Neural cell (in vitro differentiated cells): ENCODE data around the gene IL12RB1. TPM values are rescaled to one million over a fixed set of nuclear protein-coding genes. Genes with fewer than 3 reads are reported as not detected.

Experiments used
- H2AFZ ChIP-seq: fragments of 200-600, 300-800 bp; sonication (generic), shearing (Covaris generic); 2 replicates; pipeline ENCODE4 v1.6.0; 2014; ENCODE audit warnings: low read depth, mild to moderate bottlenecking, antibody characterized with exemption, low read length, moderate library complexity
- H3F3A ChIP-seq: fragments of 200-600 bp; shearing (Covaris generic); 2 replicates; pipeline ENCODE4 v1.6.1; 2016; ENCODE audit warnings: mild to moderate bottlenecking, moderate library complexity, mixed read lengths, antibody characterized with exemption, low read length; ENCODE audit not compliant: insufficient read depth, poor library complexity, severe bottlenecking
- H3K27ac ChIP-seq: fragments of 200-600, 300-800 bp; sonication (generic), shearing (Covaris generic); 2 replicates; pipeline ENCODE4 v1.5.1; 2014; ENCODE audit warnings: mild to moderate bottlenecking, low read length, moderate library complexity
- H3K27me3 ChIP-seq: fragments of 300-800, 200-600 bp; sonication (generic), shearing (Covaris generic); 2 replicates; pipeline ENCODE4 v1.6.0; 2014; ENCODE audit warnings: mild to moderate bottlenecking, low read depth, low read length, moderate library complexity; ENCODE audit not compliant: insufficient read depth
- H3K36me3 ChIP-seq: fragments of 300-800, 200-600 bp; sonication (generic), shearing (Covaris generic); 2 replicates; pipeline ENCODE4 v1.5.1; 2014; ENCODE audit warnings: mild to moderate bottlenecking, antibody characterized with exemption, low read length, moderate library complexity; ENCODE audit not compliant: insufficient read depth
- H3K4me2 ChIP-seq: fragments of 300-800, 200-600 bp; sonication (generic), shearing (Covaris generic); 2 replicates; pipeline ENCODE4 v1.6.0; 2014; ENCODE audit warnings: mild to moderate bottlenecking, low read length
- H3K4me3 ChIP-seq: fragments of 300-800, 200-600 bp; sonication (generic), shearing (Covaris generic); 2 replicates; pipeline ENCODE4 v1.5.1; 2014; ENCODE audit warnings: mild to moderate bottlenecking, low read length, moderate library complexity
- H3K79me2 ChIP-seq: fragments of 200-600 bp; shearing (Covaris generic); replicated peaks from 2 replicates; pipeline ENCODE4 v1.6.0; 2014; ENCODE audit warnings: mild to moderate bottlenecking, low read length, moderate library complexity; ENCODE audit not compliant: insufficient read depth
- H3K9ac ChIP-seq: fragments of 300-800, 200-600 bp; sonication (generic), shearing (Covaris generic); 2 replicates; pipeline ENCODE4 v1.6.1; 2016; ENCODE audit warnings: mild to moderate bottlenecking, low read length, mixed read lengths
- H3K9me2 ChIP-seq: fragments of 200-600 bp; shearing (Covaris generic); 2 replicates; pipeline ENCODE4 v1.6.1; 2016; ENCODE audit warnings: mild to moderate bottlenecking, low read length, mixed read lengths; ENCODE audit not compliant: insufficient read depth
- H3K9me3 ChIP-seq: fragments of 200-600, 300-800 bp; sonication (generic), shearing (Covaris generic); 2 replicates; pipeline ENCODE4 v1.6.1; 2016; ENCODE audit warnings: mild to moderate bottlenecking, mixed run types, low read length, moderate library complexity, mixed read lengths
- H4K20me1 ChIP-seq: fragments of 200-600 bp; shearing (Covaris generic); 2 replicates; pipeline ENCODE4 v1.6.1; 2016; ENCODE audit warnings: mild to moderate bottlenecking, mixed run types; ENCODE audit not compliant: insufficient read depth
- EP300 ChIP-seq: fragments of 450-650 bp; conservative IDR thresholded peaks from 2 replicates; pipeline ENCODE4 v1.6.1; 2014; ENCODE audit warnings: antibody characterized with exemption, mild to moderate bottlenecking, moderate library complexity; ENCODE audit not compliant: poor library complexity, severe bottlenecking
- EZH2 ChIP-seq: fragments of 200-600, 300-800 bp; shearing (Covaris generic), sonication (generic); IDR thresholded peaks from 2 replicates; pipeline ENCODE4 v1.6.1; 2014; ENCODE audit warnings: antibody characterized with exemption, low read length, borderline replicate concordance, mild to moderate bottlenecking; ENCODE audit not compliant: insufficient read depth, poor library complexity, severe bottlenecking
- MXI1 ChIP-seq: fragments of 450-650 bp; conservative IDR thresholded peaks from 2 replicates; pipeline ENCODE4 v1.6.1; 2014; ENCODE audit warnings: antibody characterized with exemption, mild to moderate bottlenecking; ENCODE audit not compliant: poor library complexity, severe bottlenecking
- POLR2AphosphoS5 ChIP-seq: IDR thresholded peaks from 2 replicates; pipeline ENCODE4 v1.6.1; 2012
- RAD21 ChIP-seq: fragments of 450-650 bp; conservative IDR thresholded peaks from 2 replicates; pipeline ENCODE4 v1.6.1; 2014; ENCODE audit warnings: antibody characterized with exemption, mild to moderate bottlenecking, moderate library complexity
- SMC3 ChIP-seq: fragments of 450-650 bp; conservative IDR thresholded peaks from 2 replicates; pipeline ENCODE4 v1.6.1; 2014; ENCODE audit warnings: antibody characterized with exemption, mild to moderate bottlenecking, moderate library complexity; ENCODE audit not compliant: poor library complexity
- TAF1 ChIP-seq: IDR thresholded peaks from 2 replicates; pipeline ENCODE4 v1.6.1; 2012; ENCODE audit warnings: low read depth
- polyA plus RNA-seq: library from polyadenylated mRNA; depleted of rRNA; stranded (reverse); fragments of >200 nt; gene quantifications from 2 replicates; pipeline ENCODE4 v1.2.3, GENCODE V29; 2014
- TF ChIP-seq, protein P1 (sequence below): IDR thresholded peaks from 2 replicates; pipeline ENCODE4 v1.6.1; 2012; ENCODE audit warnings: borderline replicate concordance
- TF ChIP-seq, protein P2 (sequence below): fragments of 450-650 bp; IDR thresholded peaks from 2 replicates; pipeline ENCODE4 v1.5.1; 2014; ENCODE audit warnings: antibody characterized with exemption, mild to moderate bottlenecking, moderate library complexity; ENCODE audit not compliant: poor library complexity, severe bottlenecking

IL12RB1 gene
- polyA plus RNA-seq, 1 donor from 2014 or later = not detected

- Histone ChIP-seq H3K79me2 (no peaks in the 10 kb centered on the region), H3F3A (no peaks in the 10 kb centered on the region), H4K20me1 (no peaks in the 10 kb centered on the region), H3K4me3 (no peak overlapping the region), H3K27ac (no peak overlapping the region), H3K9me3 (no peaks in the 10 kb centered on the region), H2AFZ (no peak overlapping the region), H3K36me3 (no peaks in the 10 kb centered on the region), H3K27me3 (no peaks in the 10 kb centered on the region), H3K9ac (no peak overlapping the region), H3K9me2 (no peaks in the 10 kb centered on the region), H3K4me2 (no peak overlapping the region)
- TF ChIP-seq POLR2AphosphoS5 (no peak), TAF1 (no peak), EZH2 (no peak), RAD21 (no peak), MXI1 (no peak), EP300 (no peak), SMC3 (no peak)
- TF ChIP-seq, protein P1, sequence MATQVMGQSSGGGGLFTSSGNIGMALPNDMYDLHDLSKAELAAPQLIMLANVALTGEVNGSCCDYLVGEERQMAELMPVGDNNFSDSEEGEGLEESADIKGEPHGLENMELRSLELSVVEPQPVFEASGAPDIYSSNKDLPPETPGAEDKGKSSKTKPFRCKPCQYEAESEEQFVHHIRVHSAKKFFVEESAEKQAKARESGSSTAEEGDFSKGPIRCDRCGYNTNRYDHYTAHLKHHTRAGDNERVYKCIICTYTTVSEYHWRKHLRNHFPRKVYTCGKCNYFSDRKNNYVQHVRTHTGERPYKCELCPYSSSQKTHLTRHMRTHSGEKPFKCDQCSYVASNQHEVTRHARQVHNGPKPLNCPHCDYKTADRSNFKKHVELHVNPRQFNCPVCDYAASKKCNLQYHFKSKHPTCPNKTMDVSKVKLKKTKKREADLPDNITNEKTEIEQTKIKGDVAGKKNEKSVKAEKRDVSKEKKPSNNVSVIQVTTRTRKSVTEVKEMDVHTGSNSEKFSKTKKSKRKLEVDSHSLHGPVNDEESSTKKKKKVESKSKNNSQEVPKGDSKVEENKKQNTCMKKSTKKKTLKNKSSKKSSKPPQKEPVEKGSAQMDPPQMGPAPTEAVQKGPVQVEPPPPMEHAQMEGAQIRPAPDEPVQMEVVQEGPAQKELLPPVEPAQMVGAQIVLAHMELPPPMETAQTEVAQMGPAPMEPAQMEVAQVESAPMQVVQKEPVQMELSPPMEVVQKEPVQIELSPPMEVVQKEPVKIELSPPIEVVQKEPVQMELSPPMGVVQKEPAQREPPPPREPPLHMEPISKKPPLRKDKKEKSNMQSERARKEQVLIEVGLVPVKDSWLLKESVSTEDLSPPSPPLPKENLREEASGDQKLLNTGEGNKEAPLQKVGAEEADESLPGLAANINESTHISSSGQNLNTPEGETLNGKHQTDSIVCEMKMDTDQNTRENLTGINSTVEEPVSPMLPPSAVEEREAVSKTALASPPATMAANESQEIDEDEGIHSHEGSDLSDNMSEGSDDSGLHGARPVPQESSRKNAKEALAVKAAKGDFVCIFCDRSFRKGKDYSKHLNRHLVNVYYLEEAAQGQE = no peak
- TF ChIP-seq, protein P2, sequence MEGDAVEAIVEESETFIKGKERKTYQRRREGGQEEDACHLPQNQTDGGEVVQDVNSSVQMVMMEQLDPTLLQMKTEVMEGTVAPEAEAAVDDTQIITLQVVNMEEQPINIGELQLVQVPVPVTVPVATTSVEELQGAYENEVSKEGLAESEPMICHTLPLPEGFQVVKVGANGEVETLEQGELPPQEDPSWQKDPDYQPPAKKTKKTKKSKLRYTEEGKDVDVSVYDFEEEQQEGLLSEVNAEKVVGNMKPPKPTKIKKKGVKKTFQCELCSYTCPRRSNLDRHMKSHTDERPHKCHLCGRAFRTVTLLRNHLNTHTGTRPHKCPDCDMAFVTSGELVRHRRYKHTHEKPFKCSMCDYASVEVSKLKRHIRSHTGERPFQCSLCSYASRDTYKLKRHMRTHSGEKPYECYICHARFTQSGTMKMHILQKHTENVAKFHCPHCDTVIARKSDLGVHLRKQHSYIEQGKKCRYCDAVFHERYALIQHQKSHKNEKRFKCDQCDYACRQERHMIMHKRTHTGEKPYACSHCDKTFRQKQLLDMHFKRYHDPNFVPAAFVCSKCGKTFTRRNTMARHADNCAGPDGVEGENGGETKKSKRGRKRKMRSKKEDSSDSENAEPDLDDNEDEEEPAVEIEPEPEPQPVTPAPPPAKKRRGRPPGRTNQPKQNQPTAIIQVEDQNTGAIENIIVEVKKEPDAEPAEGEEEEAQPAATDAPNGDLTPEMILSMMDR = no peak
Observed at GRCh38 chr19:18068395-18068794, 18.3 kb downstream of the IL12RB1 start.

DNA sequence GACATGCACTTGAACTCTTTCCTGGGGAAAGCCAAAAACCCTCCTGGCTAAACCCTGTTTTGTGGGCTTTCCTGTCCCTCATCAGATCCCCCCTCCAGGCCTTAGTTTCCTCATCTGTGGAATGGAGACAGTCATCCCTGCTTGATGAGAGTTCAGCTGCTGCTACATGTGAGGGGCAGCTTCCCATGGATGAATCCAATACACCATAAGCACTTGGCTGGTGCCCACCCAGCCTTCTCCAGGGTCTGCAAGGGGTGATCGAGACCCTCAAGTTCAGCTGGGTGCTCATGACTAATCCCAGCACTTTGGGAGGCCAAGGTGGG lies 21.6 kb downstream of the IL12RB1 start:
- TF ChIP-seq POLR2AphosphoS5 (no peak), MXI1 (no peak), EP300 (no peak), RAD21 (no peak), TAF1 (no peak), EZH2 (no peak), SMC3 (no peak)
- TF ChIP-seq, protein P2 = no peak
- TF ChIP-seq, protein P1 = no peak
- Histone ChIP-seq H3K9ac (no peak overlapping the region), H3K79me2 (no peaks in the 10 kb centered on the region), H3K27me3 (no peaks in the 10 kb centered on the region), H3K4me2 (no peak overlapping the region), H4K20me1 (no peaks in the 10 kb centered on the region), H2AFZ (no peak overlapping the region), H3K9me2 (no peaks in the 10 kb centered on the region), H3K36me3 (no peaks in the 10 kb centered on the region), H3K9me3 (no peaks in the 10 kb centered on the region), H3K4me3 (no peak overlapping the region), H3K27ac (no peak overlapping the region), H3F3A (no peaks in the 10 kb centered on the region)
